Panc1 (cell line): ENCODE data around the gene FHIT. TPM values are rescaled to one million over a fixed set of nuclear protein-coding genes. Genes with fewer than 3 reads are reported as not detected.

Experiments
- ATAC-seq: fragments of 200-7000 bp; cut with Tn5 transposase; 2 replicates; pipeline ENCODE4 v1.9.1; 2020; ENCODE audit warnings: mild to moderate bottlenecking, moderate library complexity
- BruUV-seq: library from RNA; stranded (reverse); fragments of 400-500 nt; replicated peaks from 2 replicates; lab custom pipeline; 2021; lab: Mats Ljungman, UMichigan
- CTCF ChIA-PET: fragments of 300-600 bp; sonication (Branson Sonifier 250); formaldehyde crosslinking; loops from one replicate; lab custom pipeline; 2022; ENCODE audit warnings: antibody characterized with exemption; lab: Charles Lee
- POLR2A ChIA-PET: fragments of 300-600 bp; sonication (Branson Sonifier 250); formaldehyde crosslinking; loops from one replicate; lab custom pipeline; 2022; ENCODE audit warnings: antibody characterized with exemption; lab: Charles Lee
- DNase-seq: peaks from one replicate; pipeline ENCODE4 v3.0.0-alpha.2; 2010; ENCODE audit warnings: low read depth, low spot score
- H3K27ac ChIP-seq: 2 replicates; pipeline ENCODE4 v1.5.1; 2011; ENCODE audit warnings: mild to moderate bottlenecking, low read length, inconsistent platforms
- H3K27me3 ChIP-seq: fragments of 200-500 bp; sonication (Bioruptor generic); 2 replicates; pipeline ENCODE4 v1.6.0; 2014; ENCODE audit warnings: low read length, inconsistent platforms; ENCODE audit not compliant: control insufficient read depth, insufficient read depth
- H3K36me3 ChIP-seq: fragments of 200-500 bp; sonication (Bioruptor generic); 2 replicates; pipeline ENCODE4 v1.5.1; 2014; ENCODE audit warnings: inconsistent platforms, mild to moderate bottlenecking, low read length, moderate library complexity; ENCODE audit not compliant: control insufficient read depth, insufficient read depth
- H3K4me1 ChIP-seq: 2 replicates; pipeline ENCODE4 v1.5.1; 2011; ENCODE audit warnings: inconsistent platforms, mild to moderate bottlenecking, low read length, moderate library complexity; ENCODE audit not compliant: control insufficient read depth, insufficient read depth
- H3K4me3 ChIP-seq, 2 experiments: 2 replicates each; pipeline ENCODE4 v1.5.1; 2011 to 2012; ENCODE audit warnings: low read depth in 2 of 2, low read length in 2 of 2, mild to moderate bottlenecking in 2 of 2, inconsistent platforms in 1 of 2, moderate library complexity in 1 of 2
- H3K9me3 ChIP-seq: fragments of 200-500 bp; sonication (Bioruptor generic); 2 replicates; pipeline ENCODE4 v1.5.1; 2014; ENCODE audit warnings: low read depth, mild to moderate bottlenecking, inconsistent platforms, low read length, moderate library complexity; ENCODE audit not compliant: control insufficient read depth, insufficient read depth
- CTCF ChIP-seq: fragments of 450-650 bp; IDR thresholded peaks from 2 replicates; pipeline ENCODE4 v1.5.1; 2017; ENCODE audit warnings: mild to moderate bottlenecking
- POLR2AphosphoS5 ChIP-seq: IDR thresholded peaks from 2 replicates; pipeline ENCODE4 v1.6.1; 2012; ENCODE audit warnings: mild to moderate bottlenecking, low read depth, low read length, moderate library complexity
- REST ChIP-seq, 2 experiments: IDR thresholded peaks; 2 replicates each; pipeline ENCODE4 v1.6.1; 2011 to 2012; ENCODE audit warnings: low read depth in 2 of 2, control low read depth in 1 of 2, low read length in 1 of 2, mild to moderate bottlenecking in 1 of 2, moderate library complexity in 1 of 2; ENCODE audit not compliant: insufficient read depth in 1 of 2
- SIN3A ChIP-seq: IDR thresholded peaks from 2 replicates; pipeline ENCODE4 v1.6.1; 2012; ENCODE audit warnings: low read depth, mild to moderate bottlenecking, low read length, moderate library complexity, borderline replicate concordance; ENCODE audit not compliant: insufficient read depth
- TCF7L2 ChIP-seq: IDR thresholded peaks from 2 replicates; pipeline ENCODE4 v1.6.1; 2011; ENCODE audit warnings: mild to moderate bottlenecking, low read depth, low read length, inconsistent platforms
- in situ Hi-C: cut with HindIII; loops from 2 replicates; pipeline ENCODE4 v1.10.0; 2016; ENCODE audit warnings: low sequenced_read_pairs, low pct_unique_long_range_greater_than_20kb
- intact Hi-C: fragments of 100-400 bp; cut with micrococcal nuclease; formaldehyde crosslinking; loops from one replicate; pipeline ENCODE4 v1.10.0; 2022; ENCODE audit not compliant: unreplicated experiment
- total RNA-seq: library from RNA; stranded (reverse); gene quantifications from one replicate; pipeline ENCODE4 v1.2.1, GENCODE V29; 2021; ENCODE audit not compliant: unreplicated experiment

The FHIT gene
- total RNA-seq, 1 experiment from 2014 or later, result 2.2 TPM

- ChIA-PET CTCF (no interaction called here), POLR2A (no interaction called here)
- no peak overlapping the region for H3K27ac ChIP-seq
- no TSS peak for BruUV-seq
- H3K36me3 ChIP-seq, result no peaks in the 10 kb centered on the region
- DNase-seq, result no peak
- TF ChIP-seq REST (IDR thresholded peaks at IDR 0.05; ENCODE audit: insufficient read depth in 1 of 2, low read depth in 2 of 2, low read length in 1 of 2) (no peak), TCF7L2 (no peak), POLR2AphosphoS5 (no peak), SIN3A (no peak), CTCF (no peak)
- intact Hi-C loops, result no loop called here
- H3K9me3 ChIP-seq, result no peaks in the 10 kb centered on the region
- in situ Hi-C loops, result no loop called here
- ATAC-seq, result no peak
- no peaks in the 10 kb centered on the region for H3K27me3 ChIP-seq
- no peaks in the 10 kb centered on the region for H3K4me1 ChIP-seq
- H3K4me3 ChIP-seq, result no peak overlapping the region
These were observed 493.1 kb downstream of the FHIT start for GRCh38 chr3:60758171-60758570.

- no peaks in the 10 kb centered on the region for H3K4me1 ChIP-seq
- TF ChIP-seq SIN3A, result no peak
- TF ChIP-seq CTCF, result no peak
- TF ChIP-seq POLR2AphosphoS5, result no peak
- TF ChIP-seq REST (IDR thresholded peaks at IDR 0.05; ENCODE audit: insufficient read depth in 1 of 2, low read depth in 2 of 2, low read length in 1 of 2), result no peak
- no peak for TF ChIP-seq TCF7L2
- in situ Hi-C loops (no loop called here), intact Hi-C loops (no loop called here)
- ChIA-PET CTCF (no interaction called here), POLR2A (no interaction called here)
- ATAC-seq, result no peak
- BruUV-seq, result no TSS peak
- no peak for DNase-seq
- no peak overlapping the region for H3K27ac ChIP-seq
- H3K27me3 ChIP-seq, result no peaks in the 10 kb centered on the region
- no peaks in the 10 kb centered on the region for H3K9me3 ChIP-seq
- no peak overlapping the region for H3K4me3 ChIP-seq
- no peaks in the 10 kb centered on the region for H3K36me3 ChIP-seq
These were observed 493.5 kb downstream of the FHIT start for GRCh38 chr3:60757724-60758123.
